ENCODE data around the gene SLC25A15. TPM values are rescaled to one million over a fixed set of nuclear protein-coding genes. Genes with fewer than 3 reads are reported as not detected.
"Not testable (repeated sequence)": the region's sequence is repeated elsewhere in the genome, so short reads cannot be mapped to it uniquely, and the experiment has no call there.

The SLC25A15 gene
- total and polyA plus RNA-seq, 3 donors from 2014 or later = 22.1 to 42.1 (median 35.7) TPM

DNA sequence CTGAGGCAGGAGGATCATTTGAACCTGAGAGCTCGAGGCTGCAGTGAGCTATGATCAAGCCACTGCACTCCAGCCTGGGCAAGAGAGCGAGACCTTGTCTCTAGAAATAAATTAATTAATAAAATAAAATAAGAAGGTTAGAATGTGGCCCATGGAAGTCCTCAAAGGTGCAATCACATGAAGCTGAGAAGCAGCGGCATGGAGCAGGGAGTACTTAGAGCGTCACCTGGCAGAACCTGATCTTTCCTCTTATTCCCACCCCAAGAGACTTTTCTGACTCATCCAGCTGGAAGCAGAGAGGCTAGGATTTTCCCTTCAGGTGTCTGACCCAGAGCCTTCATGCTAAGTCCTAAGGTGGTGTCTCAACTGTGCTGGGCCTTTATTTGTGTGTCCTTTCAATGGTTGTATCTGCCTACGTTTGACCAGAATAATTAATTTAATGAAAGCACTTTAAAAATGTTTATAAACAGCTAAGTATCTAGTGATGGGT is 9.6 kb upstream of the SLC25A15 start:
- H3K4me1 ChIP-seq = no peaks in the 10 kb centered on the region
- H3K36me3 ChIP-seq (ENCODE audit: low read depth, missing control alignments) = no peaks in the 10 kb centered on the region
- no peak for DNase-seq
- TF ChIP-seq, protein P1, sequence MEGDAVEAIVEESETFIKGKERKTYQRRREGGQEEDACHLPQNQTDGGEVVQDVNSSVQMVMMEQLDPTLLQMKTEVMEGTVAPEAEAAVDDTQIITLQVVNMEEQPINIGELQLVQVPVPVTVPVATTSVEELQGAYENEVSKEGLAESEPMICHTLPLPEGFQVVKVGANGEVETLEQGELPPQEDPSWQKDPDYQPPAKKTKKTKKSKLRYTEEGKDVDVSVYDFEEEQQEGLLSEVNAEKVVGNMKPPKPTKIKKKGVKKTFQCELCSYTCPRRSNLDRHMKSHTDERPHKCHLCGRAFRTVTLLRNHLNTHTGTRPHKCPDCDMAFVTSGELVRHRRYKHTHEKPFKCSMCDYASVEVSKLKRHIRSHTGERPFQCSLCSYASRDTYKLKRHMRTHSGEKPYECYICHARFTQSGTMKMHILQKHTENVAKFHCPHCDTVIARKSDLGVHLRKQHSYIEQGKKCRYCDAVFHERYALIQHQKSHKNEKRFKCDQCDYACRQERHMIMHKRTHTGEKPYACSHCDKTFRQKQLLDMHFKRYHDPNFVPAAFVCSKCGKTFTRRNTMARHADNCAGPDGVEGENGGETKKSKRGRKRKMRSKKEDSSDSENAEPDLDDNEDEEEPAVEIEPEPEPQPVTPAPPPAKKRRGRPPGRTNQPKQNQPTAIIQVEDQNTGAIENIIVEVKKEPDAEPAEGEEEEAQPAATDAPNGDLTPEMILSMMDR (IDR thresholded peaks at IDR 0.05) = no peak
- TF ChIP-seq POLR2A (IDR thresholded peaks at IDR 0.05) = no peak
- intact Hi-C loops (cut with DNase I; ENCODE audit: low total_unique reads) = no loop called here
- H3K27me3 ChIP-seq = no peaks in the 10 kb centered on the region
- no peaks in the 10 kb centered on the region for H3K9me3 ChIP-seq
- H3K4me3 ChIP-seq = no peak overlapping the region
- WGBS, 2 donors = 88 to 90% methylated on average over 5 of the region's 5 CpGs
- H3K27ac ChIP-seq = no peak overlapping the region

DNA sequence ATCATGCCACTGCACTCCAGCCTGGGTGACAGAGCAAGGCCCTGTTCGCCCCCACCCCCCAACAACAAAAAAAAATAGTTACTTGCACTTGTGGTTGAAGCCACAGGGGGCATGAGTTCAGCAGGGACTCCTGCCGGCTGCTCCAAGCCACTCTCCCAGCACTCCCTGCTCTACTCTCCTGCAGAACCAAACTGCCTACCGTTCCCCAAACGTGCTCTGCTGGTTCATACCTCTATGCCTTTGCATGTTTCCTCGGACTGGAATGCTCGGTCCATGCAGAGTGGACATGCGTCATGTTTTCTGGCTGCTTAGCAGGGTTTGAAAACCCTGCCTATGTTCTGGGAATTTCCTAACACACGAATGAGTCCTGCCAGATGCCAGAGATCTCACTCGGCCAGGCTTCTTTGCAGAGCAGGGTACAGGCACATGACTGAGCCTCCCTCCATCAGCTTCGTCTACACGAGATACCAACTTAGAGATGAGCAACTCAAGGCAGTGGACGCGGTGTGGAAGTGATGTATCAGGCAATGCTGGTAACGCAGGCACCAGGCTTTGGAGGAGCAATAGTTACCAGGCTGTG is 8.5 kb upstream of the SLC25A15 start:
- Histone ChIP-seq H3K27ac (no peak overlapping the region), H3K9me3 (no peaks in the 10 kb centered on the region), H3K36me3 (ENCODE audit: low read depth, missing control alignments) (no peaks in the 10 kb centered on the region), H3K4me3 (no peak overlapping the region), H3K4me1 (no peaks in the 10 kb centered on the region), H3K27me3 (no peaks in the 10 kb centered on the region)
- no peak for DNase-seq
- intact Hi-C loops (cut with DNase I; ENCODE audit: low total_unique reads) = no loop called here
- WGBS, 2 donors = 78 to 81% methylated on average over 14 of the region's 14 CpGs
- TF ChIP-seq, protein P1 (IDR thresholded peaks at IDR 0.05) = no peak
- no peak for TF ChIP-seq POLR2A (IDR thresholded peaks at IDR 0.05)

DNA sequence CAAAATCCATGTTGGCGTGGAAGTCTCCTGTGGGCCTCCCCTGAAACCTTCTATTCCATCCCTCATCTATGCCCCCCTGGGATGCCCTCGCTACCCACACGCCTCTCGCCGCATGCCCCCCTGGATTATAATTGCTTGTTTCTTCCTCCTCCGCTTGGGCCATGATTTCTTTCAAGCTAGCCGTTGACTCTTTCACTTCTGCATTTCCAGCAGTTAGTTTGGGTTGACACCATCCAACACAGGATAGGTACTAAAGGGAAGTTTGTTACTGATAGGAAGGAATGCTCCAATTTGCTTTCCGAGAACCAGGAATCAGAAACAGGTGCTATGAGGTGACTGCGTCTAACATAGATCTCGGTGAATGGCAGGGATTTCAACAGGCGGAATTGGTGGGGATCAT is 7.7 kb upstream of the SLC25A15 start:
- TF ChIP-seq, protein P1 (IDR thresholded peaks at IDR 0.05) = no peak
- TF ChIP-seq POLR2A (IDR thresholded peaks at IDR 0.05) = no peak
- no peak for DNase-seq
- 93 to 95% methylated on average over 11 of the region's 11 CpGs for WGBS, 2 donors
- Histone ChIP-seq H3K4me3 (no peak overlapping the region), H3K4me1 (no peaks in the 10 kb centered on the region), H3K27ac (no peak overlapping the region), H3K27me3 (no peaks in the 10 kb centered on the region), H3K9me3 (no peaks in the 10 kb centered on the region), H3K36me3 (ENCODE audit: low read depth, missing control alignments) (no peaks in the 10 kb centered on the region)
- intact Hi-C loops (cut with DNase I; ENCODE audit: low total_unique reads) = no loop called here

DNA sequence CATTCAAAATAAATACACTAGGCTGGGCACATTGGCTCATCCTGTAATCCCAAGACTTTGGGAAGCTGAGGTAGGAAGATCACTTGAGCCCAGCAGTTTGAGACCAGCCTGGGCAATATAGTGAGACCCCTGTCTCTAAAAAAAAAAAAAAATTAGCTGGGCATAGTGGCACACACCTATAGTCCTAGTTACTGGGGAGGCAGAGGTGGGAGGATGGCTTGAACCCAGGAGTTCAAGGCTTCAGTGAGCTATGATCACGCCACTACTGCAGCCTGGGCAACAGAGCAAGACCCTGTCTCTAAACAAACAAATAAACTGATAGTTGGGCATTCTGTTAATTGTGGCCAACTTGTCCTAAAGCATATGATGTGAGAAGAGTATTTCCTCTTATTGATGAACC is 6.4 kb upstream of the SLC25A15 start:
- intact Hi-C loops (cut with DNase I; ENCODE audit: low total_unique reads); H3K36me3 ChIP-seq (ENCODE audit: low read depth, missing control alignments); H3K4me1 ChIP-seq; DNase-seq; H3K4me3 ChIP-seq; H3K27ac ChIP-seq; H3K9me3 ChIP-seq; H3K27me3 ChIP-seq: not testable (repeated sequence)
- 100% methylated on average over 1 of the region's 1 CpG for WGBS, 2 donors

DNA sequence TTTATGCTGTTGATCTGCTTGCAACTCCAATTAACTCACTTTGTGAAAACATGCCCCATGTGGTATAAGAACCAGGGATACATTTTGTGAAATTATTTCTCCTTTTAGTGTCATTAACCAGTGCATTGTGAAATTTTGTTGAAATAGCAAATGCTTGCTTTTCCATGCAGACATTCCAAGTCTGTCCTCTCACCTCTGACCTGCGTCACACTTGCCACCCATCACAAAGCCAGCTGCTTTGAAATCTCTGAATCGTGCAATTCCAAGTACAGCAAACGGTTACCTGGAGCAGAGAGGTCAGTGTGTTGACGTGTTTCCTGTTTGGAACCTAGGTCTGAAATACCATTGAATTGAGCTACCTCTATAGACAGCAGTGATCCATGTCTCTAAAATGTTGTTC is 4.9 kb upstream of the SLC25A15 start:
- H3K27me3 ChIP-seq = no peaks in the 10 kb centered on the region
- intact Hi-C loops (cut with DNase I; ENCODE audit: low total_unique reads) = no loop called here
- no peaks in the 10 kb centered on the region for H3K4me1 ChIP-seq
- H3K27ac ChIP-seq = no peak overlapping the region
- no peak overlapping the region for H3K4me3 ChIP-seq
- DNase-seq = no peak
- H3K9me3 ChIP-seq = no peaks in the 10 kb centered on the region
- 80 to 93% methylated on average over 4 of the region's 4 CpGs for WGBS, 2 donors
- H3K36me3 ChIP-seq (ENCODE audit: low read depth, missing control alignments) = no peaks in the 10 kb centered on the region
- TF ChIP-seq, protein P1 (IDR thresholded peaks at IDR 0.05) = no peak
- no peak for TF ChIP-seq POLR2A (IDR thresholded peaks at IDR 0.05)

Data from testis (tissue), 3 donors.